ENCODE measurements around the gene IL4.

The IL4 gene

DNA sequence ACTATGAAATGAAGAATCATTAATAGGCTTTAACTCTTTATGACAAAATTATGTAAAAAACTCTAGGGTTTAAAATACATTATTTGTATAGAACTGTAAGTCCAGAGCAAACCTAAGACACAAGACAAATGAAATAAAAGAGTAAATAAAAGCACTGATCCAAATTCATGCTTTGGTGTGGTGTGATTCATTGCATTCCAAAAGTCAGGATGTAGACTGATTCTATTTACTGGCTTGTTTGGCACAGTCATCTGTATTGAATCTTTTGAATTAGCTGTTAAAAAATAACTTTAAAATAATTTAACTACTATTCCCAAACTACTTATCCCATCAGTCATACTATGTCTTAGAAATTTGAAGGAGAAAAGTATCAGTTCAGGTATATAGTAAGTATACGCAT is 31.1 kb downstream of the IL4 start:
- H3K4me3 ChIP-seq (replicated peaks; ENCODE audit: low read depth, low read length), result no peak overlapping the region
- TF ChIP-seq CTCF (IDR thresholded peaks at IDR 0.05; ENCODE audit: low read depth, low read length, missing control alignments), result no peak
- DNase-seq (ENCODE audit: extremely low read depth, low read depth), result no peak

- no peak overlapping the region for H3K4me3 ChIP-seq (replicated peaks; ENCODE audit: low read depth, low read length)
- TF ChIP-seq CTCF (IDR thresholded peaks at IDR 0.05; ENCODE audit: low read depth, low read length, missing control alignments), result no peak
- DNase-seq (ENCODE audit: extremely low read depth, low read depth), result no peak
Observed at GRCh38 chr5:132708645-132709044, 34.9 kb downstream of the IL4 start.

GRCh38 chr5:132714456-132715307 is 40.9 kb downstream of the IL4 start:
- no peak for DNase-seq (ENCODE audit: extremely low read depth, low read depth)
- H3K4me3 ChIP-seq (replicated peaks; ENCODE audit: low read depth, low read length), result no peak overlapping the region
- peak; percentile 20 for TF ChIP-seq CTCF (IDR thresholded peaks at IDR 0.05; ENCODE audit: low read depth, low read length, missing control alignments)

- DNase-seq (ENCODE audit: extremely low read depth, low read depth), result no peak
- H3K4me3 ChIP-seq (replicated peaks; ENCODE audit: low read depth, low read length), result no peak overlapping the region
- no peak for TF ChIP-seq CTCF (IDR thresholded peaks at IDR 0.05; ENCODE audit: low read depth, low read length, missing control alignments)
Observed at GRCh38 chr5:132718544-132719312, 44.9 kb downstream of the IL4 start.

DNA sequence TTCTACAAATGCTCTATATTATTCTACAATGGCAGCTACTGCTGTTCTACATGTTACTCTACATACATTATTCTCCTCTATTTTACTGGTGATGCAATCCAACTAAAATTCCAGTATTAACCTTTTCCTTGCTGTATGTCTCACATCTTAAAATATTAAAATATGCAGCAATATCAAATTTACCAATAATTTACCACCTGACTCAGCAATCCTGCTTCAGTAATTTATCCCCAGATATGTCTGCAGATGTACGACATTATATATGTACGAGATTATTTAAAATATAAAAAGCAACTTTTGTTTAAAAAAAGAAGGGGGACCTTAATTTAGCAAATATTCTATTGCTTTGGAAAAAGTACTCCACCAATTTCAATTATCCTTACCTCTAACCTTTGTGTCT is 52.0 kb downstream of the IL4 start:
- TF ChIP-seq CTCF (IDR thresholded peaks at IDR 0.05; ENCODE audit: low read depth, low read length, missing control alignments), result no peak
- no peak overlapping the region for H3K4me3 ChIP-seq (replicated peaks; ENCODE audit: low read depth, low read length)
- no peak for DNase-seq (ENCODE audit: extremely low read depth, low read depth)

DNA sequence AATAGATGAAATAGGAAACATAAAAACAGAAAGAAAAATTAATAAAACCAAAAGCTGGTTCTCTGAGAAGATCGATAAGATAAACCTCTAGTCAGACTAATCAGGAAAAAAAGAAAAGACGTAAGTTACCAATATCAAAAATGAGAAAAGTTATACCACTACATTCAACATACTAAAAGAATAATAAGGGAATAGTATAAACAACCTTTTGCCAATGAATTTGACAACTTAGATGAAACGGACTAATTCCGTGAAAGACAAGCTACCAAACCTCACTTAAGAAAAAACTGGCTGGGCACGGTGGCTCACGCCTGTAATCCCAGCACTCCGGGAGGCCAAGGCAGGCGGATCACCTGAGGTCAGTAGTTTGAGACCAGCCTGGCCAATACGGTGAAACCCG is 56.1 kb downstream of the IL4 start:
- no peak overlapping the region for H3K4me3 ChIP-seq (replicated peaks; ENCODE audit: low read depth, low read length)
- no peak for DNase-seq (ENCODE audit: extremely low read depth, low read depth)
- TF ChIP-seq CTCF (IDR thresholded peaks at IDR 0.05; ENCODE audit: low read depth, low read length, missing control alignments), result no peak

All from HFF-Myc (cell line).